AG04450 (cell line): ENCODE results near the gene GC. TPM values are rescaled to one million over a fixed set of nuclear protein-coding genes. Genes with fewer than 3 reads are reported as not detected.

ENCODE experiments used
- CTCF ChIA-PET: fragments of 300-600, 350-600 bp; formaldehyde crosslinking; extraction: SDS; loops from one replicate; lab custom pipeline; 2022; ENCODE audit warnings: antibody characterized with exemption, inconsistent platforms; lab: Charles Lee
- POLR2A ChIA-PET: fragments of 350-600 bp; formaldehyde crosslinking; extraction: SDS; loops from one replicate; lab custom pipeline; 2021; ENCODE audit warnings: antibody characterized with exemption, inconsistent platforms; lab: Yijun Ruan, JAX
- DNase-seq: peaks from one replicate; pipeline ENCODE4 v3.0.0-alpha.2; 2011; ENCODE audit warnings: low read depth, low spot score
- H3K27ac ChIP-seq: one replicate; pipeline ENCODE4 v1.5.1; 2012; ENCODE audit warnings: low read depth, low read length, control low read depth
- H3K27me3 ChIP-seq: one replicate; pipeline ENCODE4 v1.6.0; 2012; ENCODE audit warnings: low read length; ENCODE audit not compliant: control insufficient read depth, insufficient read depth
- H3K4me3 ChIP-seq: 2 replicates; pipeline ENCODE4 v1.5.1; 2011; ENCODE audit warnings: mild to moderate bottlenecking, low read depth, low read length, control low read depth
- H3K9me3 ChIP-seq: 2 replicates; pipeline ENCODE4 v1.5.1; 2012; ENCODE audit warnings: low read length; ENCODE audit not compliant: control insufficient read depth, insufficient read depth
- CTCF ChIP-seq: IDR thresholded peaks from 2 replicates; pipeline ENCODE4 v1.5.1; 2011; ENCODE audit warnings: low read depth, low read length, control low read depth, inconsistent platforms
- polyA plus RNA-seq: library from polyadenylated mRNA; depleted of rRNA; stranded (reverse); fragments of >200 nt; gene quantifications from 2 replicates; pipeline ENCODE4 v1.2.3, GENCODE V29; 2011; rRNA removed
- small RNA-seq: library from RNA; depleted of rRNA; stranded (forward); fragments of <200 nt; gene quantifications from one replicate; pipeline ENCODE3, GENCODE V24; 2012; ENCODE audit warnings: low read depth; ENCODE audit not compliant: insufficient read length

Gene GC
- polyA plus RNA-seq, 1 experiment: not detected

- TF ChIP-seq CTCF: no peak
- Histone ChIP-seq H3K27me3 (peaks cover 7% of the 10 kb centered on the region), H3K27ac (no peak overlapping the region), H3K9me3 (no peaks in the 10 kb centered on the region), H3K4me3 (no peak overlapping the region)
- ChIA-PET CTCF (interaction anchor here (0.6 to 0.9 kb wide), 3 partner anchors 19 to 1135 kb away, joined by 3 to 5 read pairs (median 3); no protein-coding TSS in a partner anchor), POLR2A (no interaction called here)
- no peak for DNase-seq
Observed at GRCh38 chr4:71692963-71693362, 90.9 kb downstream of the GC start.

- Histone ChIP-seq H3K4me3 (no peak overlapping the region), H3K27me3 (peaks cover 7% of the 10 kb centered on the region), H3K27ac (no peak overlapping the region), H3K9me3 (no peaks in the 10 kb centered on the region)
- TF ChIP-seq CTCF: no peak
- POLR2A ChIA-PET: no interaction called here
- DNase-seq: no peak
- CTCF ChIA-PET: no interaction called here
Observed at GRCh38 chr4:71692198-71692597, 91.7 kb downstream of the GC start.

Small RNAs within 50 kb of the gene (small RNA-seq; reads per million reads assigned to genes)
- not detected for gene RNA5SP163

Other genes with a start within 250 kb of the GC start
- not detected in 2 replicates for gene NPFFR2, start 247.9 kb upstream of the GC start, polyA plus RNA-seq